GM19328 (cell line): ENCODE data around the gene PRKG1.

ENCODE experiments used
- ATAC-seq: cut with Tn5 transposase; IDR thresholded peaks from one replicate; pipeline ENCODE4 v1.9.1; 2021; ENCODE audit warnings: mild to moderate bottlenecking, moderate library complexity; ENCODE audit not compliant: unreplicated experiment

The PRKG1 gene

DNA sequence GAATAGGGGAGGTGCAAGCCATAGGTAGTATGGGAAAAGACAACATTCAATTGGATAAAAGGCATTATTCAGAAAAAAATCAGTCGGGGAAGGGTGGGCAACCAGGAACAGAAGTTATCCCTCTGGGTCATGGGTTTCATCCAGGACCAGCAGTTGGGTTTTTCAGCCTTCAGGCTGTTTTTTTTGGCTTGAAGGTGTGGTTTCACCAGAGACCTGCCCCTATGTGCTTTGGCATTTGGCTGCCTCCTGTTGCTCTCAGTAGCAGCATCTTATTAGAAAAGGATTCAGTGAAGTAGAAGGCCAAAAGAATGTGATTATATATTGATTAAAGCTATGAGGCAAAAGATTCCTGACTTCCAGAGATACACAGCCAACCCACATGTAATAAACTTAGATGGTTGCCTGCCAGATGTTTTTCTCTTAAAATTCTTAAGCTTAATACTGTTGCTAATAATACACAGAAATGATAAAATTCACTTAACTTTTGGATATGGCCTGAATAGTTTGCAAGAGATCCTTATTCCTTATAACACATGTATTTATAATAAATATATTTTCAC, 876.8 kb downstream of the PRKG1 start:
- no peak for ATAC-seq

DNA sequence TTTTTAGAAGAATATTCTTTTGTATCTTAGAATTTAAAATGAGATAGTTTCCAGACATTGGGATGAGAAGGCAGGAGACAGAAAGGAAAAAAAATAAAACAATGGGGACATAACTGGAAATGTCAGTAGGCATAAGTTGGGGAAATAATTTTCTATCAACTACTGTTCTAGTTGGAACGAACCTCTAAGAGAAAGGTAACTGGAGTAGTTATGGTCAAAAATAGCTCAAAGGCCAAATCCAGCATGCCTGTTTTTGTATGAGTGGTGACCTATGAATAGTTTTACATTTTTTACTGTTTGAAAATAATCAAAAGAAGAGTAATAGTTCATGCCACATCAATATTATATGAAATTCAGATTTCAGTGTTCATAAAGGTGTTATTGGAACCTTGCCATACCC, 877.3 kb downstream of the PRKG1 start:
- ATAC-seq, result no peak

DNA sequence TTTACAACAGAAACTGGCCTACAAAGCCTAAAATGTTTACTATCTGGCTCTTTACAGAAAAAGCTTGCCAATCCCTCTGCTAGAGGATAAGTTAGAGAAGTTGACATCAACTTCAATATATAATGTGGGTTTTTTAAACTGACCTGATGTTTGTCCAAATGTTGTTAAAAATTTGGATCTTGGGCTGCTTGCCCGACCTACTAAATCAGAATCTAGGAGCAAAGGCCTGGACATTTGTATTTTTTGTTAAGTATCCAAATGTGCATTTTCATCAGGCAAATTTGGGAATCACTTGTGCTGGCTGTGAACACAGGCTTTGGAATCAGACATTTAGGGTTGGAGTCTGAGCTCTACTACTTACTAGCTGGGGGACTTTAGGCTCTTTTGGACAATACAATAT, 877.8 kb downstream of the PRKG1 start:
- ATAC-seq, result no peak

DNA sequence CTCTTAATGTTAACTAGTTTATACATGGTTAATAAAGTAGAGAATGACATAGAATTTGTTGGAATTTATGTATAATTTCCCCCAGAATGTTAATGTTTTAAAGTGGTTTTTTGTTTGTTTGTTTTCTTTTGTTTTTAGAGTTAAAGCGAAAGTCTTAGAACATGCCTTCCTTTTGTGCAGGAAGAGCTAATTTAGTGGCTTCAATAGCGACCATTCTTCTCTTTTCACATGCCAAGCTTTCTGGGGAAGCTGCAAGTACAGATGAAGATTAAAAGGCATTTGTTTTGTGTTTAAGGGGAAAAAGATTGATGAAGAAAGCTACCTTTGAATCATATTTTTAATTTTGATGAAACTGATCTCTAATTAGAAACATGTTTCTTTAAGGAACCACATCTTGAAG, 881.4 kb downstream of the PRKG1 start:
- no peak for ATAC-seq

DNA sequence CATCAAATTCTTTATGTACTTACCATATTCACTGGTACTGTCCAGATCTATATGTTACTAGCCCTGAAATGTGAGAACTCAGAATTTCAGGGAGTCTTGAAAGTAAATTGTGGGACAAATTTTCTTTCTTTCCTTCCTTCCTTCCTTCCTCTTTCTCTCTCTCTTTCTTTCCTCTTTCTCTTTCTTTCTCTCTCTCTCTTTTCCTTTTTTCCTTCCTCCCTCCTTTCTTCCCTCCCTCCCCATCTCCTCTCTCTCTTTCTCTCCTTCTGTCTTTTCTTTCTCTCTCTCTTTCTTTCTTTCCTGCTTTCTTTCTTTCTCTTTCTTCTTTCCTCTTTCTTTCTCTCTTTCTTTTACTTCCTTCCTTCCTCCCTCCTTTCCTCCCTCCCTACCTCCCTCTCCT, 882.5 kb downstream of the PRKG1 start:
- no peak for ATAC-seq

DNA sequence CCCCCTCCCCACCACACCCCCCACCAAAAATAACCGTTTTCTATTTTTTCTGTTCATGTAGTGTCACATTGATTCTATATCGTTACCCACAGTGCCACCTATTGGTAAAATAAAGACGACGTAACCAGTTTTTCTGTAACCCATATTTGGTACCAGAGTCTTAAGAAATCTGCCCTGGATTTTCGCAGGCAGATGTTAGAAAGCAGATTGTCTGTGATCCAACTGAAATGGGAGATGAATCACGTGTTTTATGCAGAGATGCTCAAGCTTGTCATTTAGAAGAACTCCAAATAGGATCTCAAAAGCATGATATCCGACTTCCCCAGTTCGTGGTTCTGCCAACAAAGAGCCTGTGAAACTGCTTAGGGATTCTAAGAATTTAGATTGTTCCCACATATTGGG, 886.2 kb downstream of the PRKG1 start:
- no peak for ATAC-seq

DNA sequence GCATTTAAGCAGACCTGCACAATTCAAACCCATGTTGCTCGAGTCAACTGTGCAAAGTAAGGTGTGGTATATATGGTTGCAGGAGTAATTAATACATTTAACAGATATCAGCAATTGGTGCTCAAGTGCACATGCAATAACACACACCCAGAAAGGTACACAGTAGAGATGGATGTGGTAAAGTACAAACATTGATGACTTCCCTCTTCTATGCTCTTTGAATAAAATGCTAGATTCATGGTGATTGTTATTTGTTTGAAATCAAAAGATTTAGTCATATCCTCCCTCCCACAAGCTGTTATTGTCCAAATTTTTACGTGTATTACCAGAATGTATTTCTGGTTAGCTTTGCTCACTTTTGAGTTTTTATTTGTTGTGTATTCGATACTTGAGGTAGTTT, 887.1 kb downstream of the PRKG1 start:
- no peak for ATAC-seq

DNA sequence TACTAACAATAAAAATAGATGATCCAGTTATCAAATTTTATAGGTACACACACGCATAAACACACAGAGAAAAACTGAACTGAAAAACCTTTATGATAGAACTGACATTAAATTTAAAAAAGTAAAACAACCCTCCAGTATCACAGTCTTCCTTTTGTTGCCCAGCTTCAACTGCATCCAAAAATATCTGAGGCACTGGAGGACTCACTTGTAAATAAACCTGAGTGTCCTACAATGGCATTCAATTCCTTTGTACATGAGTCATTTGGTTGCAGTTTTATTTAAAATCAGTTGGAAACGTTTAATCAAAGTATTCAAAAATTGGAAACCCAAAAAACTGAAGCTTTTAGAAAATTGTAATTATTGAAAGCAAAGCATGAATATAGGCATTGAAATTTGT, 890.3 kb downstream of the PRKG1 start:
- no peak for ATAC-seq

DNA sequence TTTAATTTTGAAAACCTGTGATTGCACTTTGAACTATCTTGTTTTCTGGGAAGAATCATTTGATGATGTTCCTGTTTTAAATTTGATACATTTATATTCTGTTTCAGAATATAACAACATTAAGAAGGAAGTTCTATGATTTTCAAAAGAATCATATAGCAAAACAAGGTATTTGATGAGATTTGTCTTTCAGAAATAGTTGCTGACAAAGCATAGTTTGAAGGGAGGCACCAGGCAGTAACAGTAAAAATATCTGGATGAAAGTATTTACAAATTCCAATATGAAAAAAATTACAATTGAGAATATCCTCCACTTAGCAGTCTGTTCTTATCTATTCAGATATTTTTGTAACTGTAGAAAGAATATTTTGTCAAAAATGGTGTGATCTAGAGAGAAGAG, 891.2 kb downstream of the PRKG1 start:
- ATAC-seq, result no peak

DNA sequence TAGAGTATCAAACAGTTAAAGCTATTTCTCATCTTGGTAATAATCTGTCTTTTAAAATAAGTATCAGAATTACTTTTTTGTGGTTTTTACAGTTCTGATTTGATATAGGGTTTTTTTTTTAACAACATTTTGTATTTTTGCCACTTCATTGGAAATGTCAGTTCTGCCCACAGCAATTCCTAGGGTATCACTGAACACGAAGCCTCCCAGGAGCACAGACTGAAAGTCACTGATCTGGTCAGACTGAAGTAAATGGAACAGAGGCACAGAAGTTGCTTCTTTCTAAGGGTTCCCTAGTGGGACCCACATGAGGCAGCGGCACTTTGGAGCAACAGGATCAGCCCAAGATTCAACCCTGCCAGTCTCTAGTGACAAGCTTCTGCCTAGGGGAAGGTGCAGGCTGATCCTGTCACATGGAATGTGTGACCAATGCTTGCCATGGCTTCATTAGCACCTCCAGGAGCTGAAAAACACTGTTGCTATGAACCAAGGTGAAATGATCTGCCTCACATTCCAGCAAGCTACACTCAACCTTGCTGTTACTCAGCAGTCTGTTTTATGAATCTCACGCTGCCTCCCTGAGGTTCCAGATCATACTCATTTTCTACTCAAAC, 898.6 kb downstream of the PRKG1 start:
- ATAC-seq, result no peak

DNA sequence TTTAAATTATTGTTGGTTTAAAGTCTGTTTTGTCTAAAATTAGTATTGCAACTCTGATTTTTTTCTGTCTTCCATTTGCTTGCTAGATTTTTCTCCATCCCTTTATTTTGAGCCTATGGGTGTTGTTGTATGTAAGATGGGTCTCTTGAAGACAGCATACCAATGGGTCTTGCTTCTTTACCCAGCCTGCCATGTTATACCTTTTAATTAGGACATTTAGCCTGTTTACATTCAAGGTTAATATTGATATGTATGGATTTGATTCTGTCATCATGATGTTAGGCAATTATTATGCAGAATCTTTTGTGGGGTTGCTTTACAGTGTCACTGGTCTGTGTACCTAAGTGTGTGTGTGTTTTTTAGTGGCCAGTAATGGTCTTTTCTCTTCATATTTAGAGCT, 906.5 kb downstream of the PRKG1 start:
- ATAC-seq, result no peak

DNA sequence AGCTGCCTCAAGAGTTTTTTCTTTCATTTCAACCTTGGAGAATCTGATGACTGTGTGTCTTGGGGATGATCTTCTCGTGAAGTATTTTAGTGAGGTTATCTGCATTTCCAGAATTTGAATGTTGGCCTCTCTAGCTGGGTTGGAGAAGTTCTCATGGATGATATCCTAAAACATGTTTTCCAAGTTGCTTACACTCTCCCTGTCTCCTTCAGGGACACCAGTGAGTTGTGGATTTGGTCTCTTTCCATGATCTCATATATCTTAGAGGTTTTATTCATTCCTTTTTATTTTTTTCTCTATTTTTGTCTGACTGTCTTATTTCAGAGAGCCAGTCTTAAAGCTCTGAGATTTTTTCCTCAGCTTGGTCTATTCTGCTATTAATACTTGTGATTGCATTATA, 907.4 kb downstream of the PRKG1 start:
- ATAC-seq, result no peak

DNA sequence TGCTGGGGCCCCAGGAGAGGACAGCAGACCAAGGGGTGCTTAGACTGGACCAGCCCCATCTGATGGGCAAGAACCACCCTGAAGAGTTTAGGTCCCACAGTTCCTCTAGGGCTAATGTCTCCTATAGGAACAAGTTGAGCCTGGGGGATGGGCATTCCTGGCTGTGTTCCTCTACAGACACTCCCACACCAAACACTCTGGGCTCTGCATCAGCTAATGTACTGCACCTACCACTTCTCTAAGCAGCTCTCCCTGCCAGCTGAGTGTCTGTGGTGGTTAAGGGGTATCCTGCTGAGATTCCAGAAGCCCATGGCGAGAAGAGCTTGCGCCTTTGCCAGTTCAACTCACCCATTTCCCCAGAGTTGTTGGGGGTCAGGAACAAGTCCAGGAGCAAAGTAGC, 909.2 kb downstream of the PRKG1 start:
- no peak for ATAC-seq

DNA sequence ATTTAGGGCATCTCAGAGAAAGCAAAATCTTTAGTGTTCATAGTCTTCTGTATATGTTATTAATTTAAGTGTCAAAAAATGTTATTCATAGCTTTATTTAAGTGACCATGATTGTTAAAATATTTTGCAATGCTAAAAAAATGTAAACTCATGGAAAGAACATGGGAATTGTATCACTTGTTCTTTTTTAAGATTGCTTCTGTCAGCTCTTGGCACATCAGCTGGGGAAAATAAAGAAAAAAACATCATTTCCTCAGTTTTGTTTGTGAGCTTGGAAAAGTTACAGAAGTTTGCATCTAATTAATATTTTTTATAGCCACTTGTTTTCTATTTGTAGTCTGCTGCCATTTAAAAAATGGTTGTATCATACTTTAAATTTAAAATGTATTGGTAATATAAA, 911.0 kb downstream of the PRKG1 start:
- ATAC-seq, result no peak

DNA sequence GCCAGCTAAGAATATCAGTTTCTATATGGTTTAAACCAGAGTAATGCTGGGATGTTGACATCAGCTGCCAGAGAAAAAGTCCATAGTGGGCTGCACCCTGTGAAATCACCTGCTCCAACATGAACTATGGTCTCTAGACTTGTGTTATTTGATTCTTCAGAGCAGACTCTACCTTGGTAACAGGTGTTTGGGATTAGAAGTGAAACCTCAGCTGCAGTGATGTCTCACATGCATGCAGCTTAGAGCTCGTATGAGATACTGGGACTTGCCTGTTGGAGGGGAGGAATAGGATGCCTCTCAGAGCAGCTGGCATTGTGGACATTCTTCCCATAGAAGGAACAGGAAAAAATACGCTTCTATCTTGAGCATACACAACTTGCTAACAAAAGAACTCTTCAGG, 912.2 kb downstream of the PRKG1 start:
- no peak for ATAC-seq

DNA sequence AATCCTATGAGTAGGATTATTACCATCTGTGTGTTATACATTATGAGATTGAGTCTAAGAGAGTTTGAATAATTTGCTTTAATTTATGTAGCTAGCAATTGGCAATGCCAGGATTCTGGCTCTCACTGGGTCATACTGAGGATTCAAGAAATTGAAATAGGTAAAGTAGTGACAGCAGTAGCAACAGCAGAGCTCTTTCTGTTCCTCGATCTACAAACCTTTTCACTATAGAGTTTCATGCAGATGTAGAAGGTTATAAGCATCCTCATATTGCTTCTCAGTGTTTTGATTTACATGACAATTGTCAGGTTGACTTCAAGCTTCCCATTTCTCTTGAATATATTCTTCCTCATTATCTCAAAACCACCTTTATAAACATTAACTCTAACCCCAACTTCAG, 919.2 kb downstream of the PRKG1 start:
- ATAC-seq, result no peak

DNA sequence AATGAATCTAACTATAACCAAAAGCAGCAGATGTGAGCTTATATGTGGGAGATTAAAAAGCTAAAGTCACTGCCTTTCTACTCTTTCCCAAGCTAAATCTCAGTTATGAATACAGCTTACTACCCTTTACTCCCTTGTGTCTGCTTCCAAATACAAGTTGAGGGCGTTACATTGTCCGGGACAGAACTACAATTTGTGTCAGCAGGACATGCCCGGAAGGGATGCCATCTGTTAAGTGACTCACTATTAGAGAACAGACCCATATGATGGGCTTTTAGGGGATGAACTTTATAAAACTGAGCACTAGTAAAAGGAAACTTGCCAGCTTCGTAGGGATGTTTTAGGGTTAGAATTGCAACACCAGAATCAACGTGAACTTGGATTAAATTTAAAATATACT, 924.8 kb downstream of the PRKG1 start:
- ATAC-seq, result no peak

DNA sequence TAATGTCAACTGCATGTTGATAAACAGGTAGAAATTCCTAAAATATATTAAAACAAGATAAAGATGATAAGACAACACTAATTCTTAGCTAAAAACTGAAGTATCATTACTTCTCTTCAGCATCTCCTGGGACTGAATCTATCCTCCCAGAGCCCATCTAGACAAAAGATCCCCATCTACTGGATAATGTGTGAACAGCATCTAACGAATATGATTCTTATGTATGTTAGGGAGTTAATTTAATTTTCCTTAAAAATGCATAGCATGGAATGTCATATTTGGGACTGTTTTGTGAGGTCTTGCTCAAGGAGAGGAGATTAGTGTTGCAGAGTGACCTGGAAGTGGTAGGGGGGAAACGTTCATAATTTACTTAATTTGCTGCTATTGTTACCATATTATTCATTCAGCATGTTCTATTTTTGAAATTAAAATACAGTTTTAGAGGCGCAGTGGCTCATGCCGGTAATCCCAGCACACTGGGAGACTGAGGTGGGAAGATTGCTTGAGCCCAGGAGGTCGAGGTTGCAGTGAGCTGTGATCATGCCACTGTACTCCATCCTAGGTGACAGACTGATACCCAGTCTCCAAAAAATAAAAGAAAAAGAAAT, 930.2 kb downstream of the PRKG1 start:
- no peak for ATAC-seq

DNA sequence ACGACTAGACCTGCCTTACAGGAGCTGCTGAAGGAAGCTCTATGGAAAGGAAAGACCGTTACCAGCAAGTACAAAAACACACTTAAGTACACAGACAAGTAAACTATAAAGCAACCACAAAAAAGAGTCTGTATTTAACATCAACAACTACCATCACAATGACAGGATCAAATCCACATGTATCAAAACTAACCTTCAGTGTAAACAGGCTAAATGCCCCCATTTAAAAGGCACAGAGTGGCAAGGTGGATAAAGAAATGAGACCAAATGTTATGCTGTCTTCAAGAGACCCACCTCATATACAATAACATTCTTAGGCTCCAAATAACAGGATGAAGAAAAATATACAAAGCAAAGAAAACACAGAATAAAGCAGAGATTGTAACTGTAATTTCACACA, 932.8 kb downstream of the PRKG1 start:
- no peak for ATAC-seq

DNA sequence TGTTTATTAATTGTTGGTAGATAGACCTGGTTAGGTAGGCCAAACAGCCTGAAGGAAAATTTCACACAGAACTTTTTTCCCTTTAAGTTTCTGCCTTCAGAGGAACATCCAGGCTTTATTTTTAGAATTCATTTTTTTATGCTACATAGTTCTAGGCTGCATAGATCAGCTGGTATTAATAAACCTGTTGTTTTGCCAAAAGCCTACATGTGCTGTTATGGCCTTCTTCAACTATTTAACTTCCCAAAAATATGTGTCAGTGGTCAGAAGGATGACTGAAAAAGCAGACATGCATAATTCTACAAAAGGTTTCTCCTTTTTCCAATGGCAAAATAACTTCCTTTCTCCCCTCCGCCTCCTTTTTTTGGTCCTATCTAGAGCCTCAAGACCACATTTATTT, 936.8 kb downstream of the PRKG1 start:
- no peak for ATAC-seq

DNA sequence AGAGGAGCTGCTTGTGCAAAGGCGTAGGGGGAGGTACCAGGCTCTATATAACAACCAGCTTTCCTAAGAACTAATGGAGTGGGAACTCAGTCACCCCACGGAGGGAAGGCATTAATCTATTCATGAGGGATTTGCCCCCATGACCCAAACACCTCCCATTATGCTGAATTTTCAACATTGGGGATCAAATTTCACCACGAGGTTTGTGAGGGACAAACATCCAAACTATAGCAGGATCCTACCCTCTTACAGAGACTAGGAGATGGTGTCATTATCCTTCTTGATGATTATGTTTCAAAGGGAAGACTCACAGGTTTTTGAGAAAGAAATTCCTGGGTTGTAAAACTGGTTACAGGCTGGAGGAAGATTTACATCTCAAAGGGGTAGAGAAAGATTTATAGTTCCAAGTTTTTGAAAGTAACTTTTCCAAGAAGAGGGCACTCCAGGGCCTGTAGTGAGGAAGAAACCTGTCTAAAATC, 944.8 kb downstream of the PRKG1 start:
- no peak for ATAC-seq

DNA sequence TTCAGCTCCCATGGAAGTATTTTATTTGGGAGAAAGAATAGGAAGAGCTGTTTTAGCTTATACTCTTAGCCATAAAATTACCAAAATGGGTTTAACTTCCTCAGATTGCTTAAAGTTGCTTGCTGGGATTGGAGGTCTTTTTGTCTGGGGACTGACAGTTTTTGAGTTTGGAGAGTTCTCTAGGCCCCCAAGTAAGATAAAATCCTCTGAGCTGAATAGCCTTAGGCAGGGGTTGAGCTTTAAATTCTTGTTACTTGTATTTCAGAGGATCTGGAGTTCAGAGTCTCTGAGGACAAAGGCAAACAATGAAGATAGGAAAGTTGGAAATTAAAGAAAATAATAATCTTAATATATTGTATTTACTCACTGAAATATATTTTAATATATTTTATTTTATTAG, 945.4 kb downstream of the PRKG1 start:
- no peak for ATAC-seq

DNA sequence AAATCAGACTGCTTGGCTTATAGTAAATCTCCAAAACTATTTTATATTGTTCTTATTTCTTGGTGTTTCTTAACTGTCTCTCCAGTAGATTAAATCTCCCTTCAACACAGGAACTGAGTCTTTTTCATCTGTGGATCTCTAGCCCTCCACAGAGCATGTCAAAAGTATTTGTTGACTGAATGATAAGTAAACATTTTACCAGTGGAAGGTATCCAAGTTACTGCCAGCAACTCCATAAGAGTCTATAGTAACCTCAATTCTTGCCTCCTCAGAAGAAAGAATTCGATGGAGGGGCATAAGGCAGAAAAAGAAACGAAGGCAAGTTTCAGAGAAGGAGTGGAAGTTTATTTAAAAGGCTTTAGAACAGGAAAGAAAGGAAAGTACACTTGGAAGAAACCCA, 945.9 kb downstream of the PRKG1 start:
- no peak for ATAC-seq
